Muscle of leg (tissue), 16 donors: ENCODE results near the gene MTERF1. TPM values are rescaled to one million over a fixed set of nuclear protein-coding genes. Genes with fewer than 3 reads are reported as not detected.

ENCODE experiments used
- DNase-seq: peaks from one replicate; pipeline ENCODE4 v3.0.0; 2013
- H3K27ac ChIP-seq: one replicate; pipeline ENCODE4 v1.5.1; 2013; ENCODE audit warnings: mild to moderate bottlenecking, low read length, control low read depth
- H3K27me3 ChIP-seq: one replicate; pipeline ENCODE4 v1.6.1; 2013; ENCODE audit warnings: low read length; ENCODE audit not compliant: control insufficient read depth, insufficient read depth
- H3K36me3 ChIP-seq: one replicate; pipeline ENCODE4 v1.6.1; 2013; ENCODE audit warnings: low read length; ENCODE audit not compliant: control insufficient read depth, insufficient read depth
- H3K4me1 ChIP-seq: one replicate; pipeline ENCODE4 v1.6.1; 2013; ENCODE audit warnings: low read length; ENCODE audit not compliant: control insufficient read depth, insufficient read depth
- H3K4me3 ChIP-seq: one replicate; pipeline ENCODE4 v1.5.1; 2013; ENCODE audit warnings: low read length, control low read depth
- H3K9me3 ChIP-seq: replicated peaks from 2 replicates; pipeline ENCODE4 v1.6.1; 2013; ENCODE audit warnings: low read depth, low read length; ENCODE audit not compliant: control insufficient read depth
- WGBS: methylation state at CpG from one replicate; pipeline ENCODE4 v1.1.5; 2013; ENCODE audit warnings: missing lambda C conversion rate; ENCODE audit not compliant: insufficient coverage; 5-methylcytosine and 5-hydroxymethylcytosine counted together
- long read RNA-seq, 11 donors: transcript quantifications; one replicate each; lab custom pipeline, GENCODE V29; 2026
- polyA plus RNA-seq, 8 donors: library from polyadenylated mRNA; unstranded; fragments of 120-200 nt; gene quantifications; one replicate each; pipeline versions ENCODE4 v1.2.1 to v1.2.3, GENCODE V29; 2013; ENCODE audit warnings: inconsistent platforms in 1 of 8, low replicate concordance in 1 of 8; ENCODE audit not compliant: insufficient read length in 8 of 8, insufficient read depth in 1 of 8
- total RNA-seq: library from RNA; stranded (reverse); fragments of 120-200 nt; gene quantifications from one replicate; pipeline ENCODE4 v1.2.4, GENCODE V29; 2013

MTERF1 gene
- total RNA-seq (14.0 TPM), polyA plus RNA-seq (10 to 100 TPM in 4 of 8 donors, 1 to 10 TPM in 4; 9.3 to 12.3 (median 10.0) TPM)
- long read RNA-seq, donor 1, partial matches to known transcripts = 0 of 3 reads
- long read RNA-seq, donor 1, other reads (novel, unspliced or antisense) = 0 of 3 reads
- long read RNA-seq, donor 2 = 0 reads
- long read RNA-seq, donor 3, partial matches to known transcripts = 0 of 1 reads
- long read RNA-seq, donor 3, other reads (novel, unspliced or antisense) = 0 of 1 reads
- long read RNA-seq, donor 4 = 0 reads
- long read RNA-seq, donor 5, partial matches to known transcripts = 0 of 4 reads
- long read RNA-seq, donor 5, other reads (novel, unspliced or antisense) = 0 of 4 reads
- long read RNA-seq, donor 6, transcript MTERF1-201 (3 exons, 1,997 nt) = major isoform, 5 of 7 reads
- long read RNA-seq, donor 6, partial matches to known transcripts = 0 of 7 reads
- long read RNA-seq, donor 6, other reads (novel, unspliced or antisense) = 0 of 7 reads
- long read RNA-seq, donor 7, partial matches to known transcripts = 0 of 5 reads
- long read RNA-seq, donor 7, other reads (novel, unspliced or antisense) = 0 of 5 reads
- long read RNA-seq, donor 8, partial matches to known transcripts = 0 of 4 reads
- long read RNA-seq, donor 8, other reads (novel, unspliced or antisense) = 0 of 4 reads
- long read RNA-seq, donor 9, partial matches to known transcripts = 0 of 4 reads
- long read RNA-seq, donor 9, other reads (novel, unspliced or antisense) = 0 of 4 reads
- long read RNA-seq, donor 10, partial matches to known transcripts = 0 of 7 reads
- long read RNA-seq, donor 10, other reads (novel, unspliced or antisense) = 0 of 7 reads
- long read RNA-seq, donor 11, partial matches to known transcripts = 0 of 5 reads
- long read RNA-seq, donor 11, other reads (novel, unspliced or antisense) = 0 of 5 reads

GRCh38 chr7:91880413-91881241, at the start of gene MTERF1:
Gene MTERF1, minus strand, starts transcription at chr7:91880702. Its CDS starts 619 bp downstream, at chr7:91880083.
- WGBS = 1% methylated on average over 34 of the region's 43 CpGs
- Histone ChIP-seq H3K36me3 (no peaks in the 10 kb centered on the region), H3K9me3 (no peaks in the 10 kb centered on the region), H3K4me1 (peaks cover 9% of the 10 kb centered on the region), H3K27me3 (no peaks in the 10 kb centered on the region), H3K27ac (peak within 1 kb of the TSS; percentile 35), H3K4me3 (peak within 1 kb of the TSS; percentile 95)
- DNase-seq = peak; percentile 97

DNA sequence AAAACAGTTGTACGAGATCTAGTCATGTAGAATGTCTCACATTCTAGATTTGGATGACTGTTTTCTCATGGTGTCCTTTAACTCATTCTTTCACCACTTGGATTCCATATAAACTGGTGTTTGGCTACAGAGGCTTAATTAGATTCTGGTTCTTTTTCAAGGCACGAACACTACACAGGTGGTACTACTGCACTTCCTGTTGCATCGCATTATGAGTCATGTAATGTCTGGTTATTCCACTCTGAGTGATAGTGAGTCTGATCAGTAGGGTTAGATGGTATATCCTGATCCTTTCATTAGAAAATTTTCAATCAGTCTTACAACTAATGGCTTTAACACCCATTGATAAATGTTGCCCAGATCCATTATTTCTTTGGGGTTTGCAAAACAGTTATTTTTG, 49.0 kb upstream of the MTERF1 start:
- H3K36me3 ChIP-seq = no peaks in the 10 kb centered on the region
- DNase-seq = no peak
- no peak overlapping the region for H3K27ac ChIP-seq
- H3K27me3 ChIP-seq = peaks cover 2% of the 10 kb centered on the region
- no peaks in the 10 kb centered on the region for H3K4me1 ChIP-seq
- WGBS = no CpG with 5 or more reads among the region's 3 CpGs
- no peak overlapping the region for H3K4me3 ChIP-seq
- H3K9me3 ChIP-seq = no peaks in the 10 kb centered on the region

DNA sequence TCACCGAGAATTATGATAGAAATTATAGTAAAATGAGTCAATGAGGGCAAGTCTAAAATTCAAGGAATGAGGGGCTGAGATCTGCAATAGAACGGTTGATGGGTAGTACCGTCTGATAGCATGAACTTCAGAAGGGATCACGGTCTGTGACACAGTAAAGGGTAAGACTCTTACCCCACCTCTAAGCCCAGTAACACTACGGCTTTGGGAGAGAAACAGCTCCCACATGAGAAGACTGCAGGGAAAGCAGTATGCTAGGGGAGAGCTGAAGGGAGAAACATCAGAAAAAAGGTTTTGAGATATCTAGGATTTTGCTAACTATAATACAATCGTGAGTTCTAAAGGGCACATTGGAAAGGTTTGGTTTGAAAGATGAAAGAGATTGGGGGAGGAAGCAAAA, 47.4 kb upstream of the MTERF1 start:
- WGBS = 86% methylated on average over 2 of the region's 6 CpGs
- H3K27ac ChIP-seq = no peak overlapping the region
- no peak for DNase-seq
- no peaks in the 10 kb centered on the region for H3K36me3 ChIP-seq
- no peak overlapping the region for H3K4me3 ChIP-seq
- no peaks in the 10 kb centered on the region for H3K4me1 ChIP-seq
- H3K27me3 ChIP-seq = no peaks in the 10 kb centered on the region
- H3K9me3 ChIP-seq = no peaks in the 10 kb centered on the region

DNA sequence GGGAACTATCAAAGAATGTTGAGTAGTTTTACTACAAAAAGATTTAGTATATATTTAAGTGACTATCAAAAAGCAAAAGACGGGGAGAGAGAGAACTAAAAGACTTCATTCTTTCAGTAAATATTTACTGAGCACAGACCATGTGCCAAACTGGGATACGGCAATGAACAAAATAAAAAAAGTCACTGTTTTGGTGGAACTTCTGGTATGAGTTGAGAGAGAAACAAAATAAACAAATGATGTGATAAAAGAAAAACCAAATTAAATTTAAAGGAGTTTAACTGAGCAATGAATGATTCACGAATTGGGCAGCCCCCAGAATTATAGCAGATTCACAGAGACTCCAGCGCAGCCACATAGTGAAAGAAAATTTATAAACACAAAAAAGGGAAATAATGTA, 42.4 kb upstream of the MTERF1 start:
- no peak overlapping the region for H3K4me3 ChIP-seq
- DNase-seq = no peak
- H3K27me3 ChIP-seq = no peaks in the 10 kb centered on the region
- H3K9me3 ChIP-seq = no peaks in the 10 kb centered on the region
- H3K27ac ChIP-seq = no peak overlapping the region
- no peaks in the 10 kb centered on the region for H3K4me1 ChIP-seq
- H3K36me3 ChIP-seq = no peaks in the 10 kb centered on the region
- no CpG with 5 or more reads among the region's 4 CpGs for WGBS

DNA sequence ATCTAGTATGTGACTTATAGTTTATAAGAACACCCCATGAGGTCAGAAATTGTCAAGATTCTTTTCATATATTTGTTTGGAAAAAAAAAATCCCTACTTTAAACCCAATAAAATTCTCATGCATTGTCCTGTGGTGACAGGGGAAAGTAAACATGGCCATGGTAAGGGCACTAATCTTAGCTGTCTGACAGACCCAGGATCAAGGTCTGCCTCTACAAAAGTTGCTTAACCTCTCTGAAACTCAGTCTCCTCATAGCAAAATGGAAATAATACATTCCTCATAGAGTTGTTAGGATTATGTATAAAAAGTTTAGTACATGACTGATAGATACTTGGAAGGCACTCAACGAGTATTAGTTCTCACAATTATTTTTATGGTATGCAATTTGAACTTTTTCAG, 37.9 kb upstream of the MTERF1 start:
- no peaks in the 10 kb centered on the region for H3K4me1 ChIP-seq
- no peaks in the 10 kb centered on the region for H3K36me3 ChIP-seq
- no peaks in the 10 kb centered on the region for H3K27me3 ChIP-seq
- H3K4me3 ChIP-seq = no peak overlapping the region
- DNase-seq = no peak
- WGBS = no CpG with 5 or more reads among the region's 1 CpG
- H3K27ac ChIP-seq = no peak overlapping the region
- H3K9me3 ChIP-seq = no peaks in the 10 kb centered on the region

DNA sequence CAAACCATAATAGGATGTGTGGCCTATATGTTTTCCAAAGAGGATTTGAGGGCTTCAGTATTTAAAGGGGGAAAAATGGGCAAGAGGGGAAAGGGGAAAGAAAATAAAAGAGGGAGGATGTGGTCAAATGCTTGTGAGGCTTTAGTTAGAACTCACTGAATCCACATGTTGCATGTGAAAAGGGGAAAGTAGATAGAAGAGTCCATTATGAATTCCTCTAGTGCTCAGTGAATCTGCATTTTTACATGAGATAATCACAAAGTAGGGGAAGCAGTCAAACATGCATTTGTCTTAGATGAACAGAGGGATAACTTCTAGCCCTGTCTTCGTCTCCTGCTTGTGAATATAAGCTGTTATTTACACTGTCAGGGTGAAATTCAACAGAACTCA, 35.5 kb upstream of the MTERF1 start:
- Histone ChIP-seq H3K27ac (no peak overlapping the region), H3K27me3 (no peaks in the 10 kb centered on the region), H3K4me1 (no peaks in the 10 kb centered on the region), H3K36me3 (no peaks in the 10 kb centered on the region), H3K4me3 (no peak overlapping the region), H3K9me3 (no peaks in the 10 kb centered on the region)
- no peak for DNase-seq
- WGBS = 40% methylated on average over 1 of the region's 1 CpG

- H3K27ac ChIP-seq = no peak overlapping the region
- H3K36me3 ChIP-seq = no peaks in the 10 kb centered on the region
- DNase-seq = no peak
- no peak overlapping the region for H3K4me3 ChIP-seq
- no peaks in the 10 kb centered on the region for H3K27me3 ChIP-seq
- no peaks in the 10 kb centered on the region for H3K9me3 ChIP-seq
- H3K4me1 ChIP-seq = no peaks in the 10 kb centered on the region
- WGBS = no CpG with 5 or more reads among the region's 3 CpGs
These were observed 35.0 kb upstream of the MTERF1 start for GRCh38 chr7:91915401-91916050.

DNA sequence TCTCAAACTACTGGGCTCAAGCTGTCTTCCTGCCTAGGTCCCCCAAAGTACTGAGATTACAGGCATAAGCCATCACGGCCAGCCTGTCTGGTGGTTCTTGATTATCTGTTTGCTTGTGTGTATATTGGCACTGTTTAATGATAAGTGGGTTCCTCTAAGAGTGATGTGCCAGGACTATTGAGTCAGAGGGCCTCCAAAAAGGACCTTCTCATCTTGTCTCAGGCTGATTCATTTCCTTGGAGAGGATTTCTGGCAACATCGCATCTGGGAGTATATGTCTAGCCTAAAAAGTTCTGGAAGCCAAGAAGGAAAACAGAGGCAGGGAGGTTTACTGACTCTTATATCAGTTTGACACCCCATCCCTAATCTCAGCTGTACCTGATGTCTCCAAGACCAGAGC, 33.1 kb upstream of the MTERF1 start:
- DNase-seq = no peak
- H3K27ac ChIP-seq = no peak overlapping the region
- no peaks in the 10 kb centered on the region for H3K36me3 ChIP-seq
- no peaks in the 10 kb centered on the region for H3K9me3 ChIP-seq
- H3K4me3 ChIP-seq = no peak overlapping the region
- 50% methylated on average over 1 of the region's 2 CpGs for whole genome bisulfite sequencing
- no peaks in the 10 kb centered on the region for H3K4me1 ChIP-seq
- H3K27me3 ChIP-seq = no peaks in the 10 kb centered on the region

DNA sequence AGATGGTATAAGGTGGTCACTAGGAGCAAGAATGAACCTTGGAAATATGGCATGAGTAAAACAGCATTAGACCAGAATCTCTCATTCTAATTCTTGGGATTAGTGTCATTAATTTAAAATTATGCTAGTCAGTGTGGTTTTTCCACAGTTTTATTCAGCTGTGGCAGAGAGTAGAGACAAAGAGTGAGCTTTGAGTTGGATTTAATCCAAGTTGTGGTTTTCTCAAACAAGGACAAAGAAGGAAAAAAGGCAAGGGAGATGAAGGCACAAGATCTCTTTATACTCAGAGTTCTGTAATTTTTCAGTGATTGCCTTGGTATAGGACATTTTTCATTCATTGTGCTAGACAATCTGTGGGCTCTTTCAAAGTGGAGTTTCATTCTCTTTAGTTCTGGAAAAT, 32.0 kb upstream of the MTERF1 start:
- no peaks in the 10 kb centered on the region for H3K4me1 ChIP-seq
- H3K4me3 ChIP-seq = no peak overlapping the region
- H3K36me3 ChIP-seq = no peaks in the 10 kb centered on the region
- H3K27ac ChIP-seq = no peak overlapping the region
- H3K9me3 ChIP-seq = no peaks in the 10 kb centered on the region
- DNase-seq = no peak
- no peaks in the 10 kb centered on the region for H3K27me3 ChIP-seq
